ENCODE results near the gene UNC5C.

The UNC5C gene

GRCh38 chr4:95548738-95549245 is at the start of gene UNC5C:
UNC5C (minus strand) TSS chr4:95548973.
- in situ Hi-C loops (cut with MboI; ENCODE audit: low sequenced_read_pairs), result no loop called here

- in situ Hi-C loops (cut with MboI; ENCODE audit: low sequenced_read_pairs), result no loop called here
Observed at GRCh38 chr4:95596676-95597075, 47.9 kb upstream of the UNC5C start.

DNA sequence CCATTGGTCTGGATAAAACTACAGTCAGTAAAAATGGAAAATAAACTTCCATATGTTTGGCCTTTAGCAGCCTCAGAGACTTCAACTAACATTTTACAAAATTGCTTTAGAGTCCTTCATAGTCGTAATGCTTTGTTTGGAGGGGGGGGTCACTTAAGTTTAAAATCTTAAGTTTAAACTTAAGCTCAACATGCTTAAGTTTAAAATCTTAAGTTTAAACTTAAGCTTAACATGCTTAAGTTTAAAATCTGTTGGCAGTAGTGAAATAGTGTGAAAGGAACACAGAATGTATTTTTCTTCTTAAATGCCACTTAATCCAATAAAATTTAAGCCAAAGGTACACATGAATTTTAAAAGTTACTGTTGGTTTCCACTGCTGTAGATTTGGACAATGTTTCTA is 45.9 kb upstream of the UNC5C start:
- in situ Hi-C loops (cut with MboI; ENCODE audit: low sequenced_read_pairs), result no loop called here

GRCh38 chr4:95594013-95594412 is 45.2 kb upstream of the UNC5C start:
- in situ Hi-C loops (cut with MboI; ENCODE audit: low sequenced_read_pairs), result no loop called here

DNA sequence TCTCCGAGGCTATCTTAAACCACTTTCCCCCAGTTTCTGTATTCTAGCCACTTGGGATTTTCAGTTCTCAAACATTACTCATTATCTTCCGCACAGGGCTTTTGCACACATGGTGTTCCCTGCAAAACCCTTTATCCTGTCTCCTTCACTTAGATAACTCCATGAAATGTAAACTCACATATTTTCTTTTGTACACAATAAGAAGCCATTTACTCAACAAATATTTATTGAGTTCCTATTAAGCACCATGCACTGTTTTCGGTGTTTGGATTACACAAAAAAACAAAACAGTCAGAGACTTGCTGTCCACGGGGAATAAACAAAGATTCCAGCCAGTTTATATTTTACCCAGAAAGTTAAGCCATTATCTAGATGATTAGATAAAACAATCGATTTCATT is 42.5 kb upstream of the UNC5C start:
- in situ Hi-C loops (cut with MboI; ENCODE audit: low sequenced_read_pairs), result no loop called here

DNA sequence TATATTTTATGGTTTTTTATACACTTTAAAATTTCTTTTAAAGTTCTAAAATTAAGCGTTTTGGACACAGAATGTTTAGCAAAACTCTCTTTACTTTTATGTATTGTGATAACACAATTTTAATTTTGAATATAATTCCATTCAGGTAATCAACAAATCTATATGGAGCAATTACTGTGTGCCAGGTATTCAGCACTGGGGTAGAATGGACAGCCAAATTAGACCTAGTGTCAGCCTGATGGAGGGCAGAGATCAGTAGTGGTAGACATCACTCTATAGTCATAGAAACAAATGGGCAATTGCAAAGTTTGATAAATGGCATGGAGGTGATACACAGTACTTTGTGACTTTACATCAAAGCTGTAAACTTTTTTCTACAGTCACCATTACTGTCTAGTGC is 41.8 kb upstream of the UNC5C start:
- in situ Hi-C loops (cut with MboI; ENCODE audit: low sequenced_read_pairs), result no loop called here

DNA sequence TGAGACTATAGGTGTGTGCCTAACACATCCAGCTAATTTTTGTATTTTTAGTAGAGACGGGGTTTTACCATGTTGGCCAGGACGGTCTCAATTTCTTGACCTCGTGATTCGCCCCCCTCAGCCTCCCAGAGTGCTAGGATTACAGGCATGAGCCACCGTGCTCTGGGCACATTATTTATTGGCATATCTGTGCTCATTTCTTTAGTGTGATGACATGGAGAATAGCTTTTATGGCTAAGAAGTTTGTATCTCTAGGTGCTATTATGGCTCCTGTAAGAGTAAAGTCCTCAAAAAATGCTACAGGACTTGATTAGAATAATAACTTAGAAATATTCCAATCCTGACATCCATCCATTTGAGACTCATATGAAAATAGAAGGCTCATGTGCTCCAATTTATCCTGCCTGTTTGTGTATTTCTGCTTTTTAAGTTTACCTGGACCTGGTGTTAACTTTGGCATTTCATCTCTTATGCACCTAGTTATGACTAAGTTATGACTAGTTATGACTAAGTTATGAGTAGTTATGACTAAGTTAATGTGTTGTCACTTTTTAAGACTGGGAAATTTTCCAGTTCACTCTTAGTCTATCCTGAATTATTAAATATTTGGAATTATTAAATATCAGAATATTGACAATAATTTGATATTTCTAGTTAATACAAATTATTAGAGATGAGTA is 36.4 kb upstream of the UNC5C start:
- in situ Hi-C loops (cut with MboI; ENCODE audit: low sequenced_read_pairs), result no loop called here

DNA sequence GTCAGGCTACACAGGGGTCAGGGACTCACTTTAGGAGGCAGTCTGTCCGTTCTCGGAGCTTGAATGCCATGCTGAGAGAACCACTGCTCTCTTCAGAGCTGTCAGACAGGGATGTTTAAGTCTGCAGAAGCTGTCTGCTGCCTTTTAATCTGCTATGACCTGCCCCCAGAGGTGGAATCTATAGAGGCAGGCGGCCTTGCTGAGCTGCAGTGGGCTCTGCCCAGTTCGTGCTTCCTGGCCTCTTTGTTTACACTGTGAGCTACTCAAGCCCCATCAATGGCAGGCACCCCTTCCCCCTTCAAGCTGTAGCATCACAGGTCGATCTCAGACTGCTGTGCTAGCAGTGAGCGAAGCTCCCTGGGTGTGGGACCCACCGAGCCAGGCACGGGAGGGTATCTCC is 31.5 kb upstream of the UNC5C start:
- in situ Hi-C loops (cut with MboI; ENCODE audit: low sequenced_read_pairs), result no loop called here

GRCh38 chr4:95572304-95572991 is 23.7 kb upstream of the UNC5C start:
- in situ Hi-C loops (cut with MboI; ENCODE audit: low sequenced_read_pairs), result no loop called here

- in situ Hi-C loops (cut with MboI; ENCODE audit: low sequenced_read_pairs), result no loop called here
Observed at GRCh38 chr4:95571577-95571976, 22.8 kb upstream of the UNC5C start.

DNA sequence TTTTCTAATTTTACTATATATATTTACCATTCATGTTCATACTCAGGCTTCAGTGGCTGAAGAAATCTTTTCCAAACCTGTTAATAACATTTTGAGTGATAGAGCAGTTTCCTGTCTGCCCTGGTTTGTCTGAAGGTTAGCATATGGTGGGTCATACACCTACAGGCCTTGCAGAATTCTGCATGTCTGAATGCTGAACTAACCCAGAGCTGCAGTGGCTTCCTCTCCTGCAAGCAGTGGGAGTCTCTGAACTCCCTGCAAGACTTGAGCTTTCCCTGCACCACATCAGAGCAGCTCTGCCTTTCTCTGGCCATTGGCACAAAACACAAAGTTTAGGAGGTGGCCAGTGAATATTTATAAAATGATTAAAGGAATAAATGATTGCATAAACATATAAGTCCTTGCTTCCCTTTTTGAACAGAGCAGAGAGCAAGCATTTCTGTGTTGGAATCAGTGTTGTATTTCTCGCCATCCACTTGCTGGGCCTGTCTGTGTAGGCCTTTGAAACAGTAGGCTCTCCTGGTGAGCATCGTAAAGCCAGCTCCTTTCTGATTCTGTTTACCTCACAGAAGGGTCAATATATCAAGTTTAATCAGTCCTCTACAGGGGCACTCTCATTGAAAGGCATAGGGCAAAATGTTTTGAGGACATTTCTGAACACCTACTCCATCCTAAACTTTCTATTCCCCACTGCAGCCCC is 15.0 kb upstream of the UNC5C start:
- in situ Hi-C loops (cut with MboI; ENCODE audit: low sequenced_read_pairs), result no loop called here

- in situ Hi-C loops (cut with MboI; ENCODE audit: low sequenced_read_pairs), result no loop called here
Observed at GRCh38 chr4:95560774-95561173, 12.0 kb upstream of the UNC5C start.

- in situ Hi-C loops (cut with MboI; ENCODE audit: low sequenced_read_pairs), result no loop called here
Observed at GRCh38 chr4:95556207-95556859, 7.6 kb upstream of the UNC5C start.

DNA sequence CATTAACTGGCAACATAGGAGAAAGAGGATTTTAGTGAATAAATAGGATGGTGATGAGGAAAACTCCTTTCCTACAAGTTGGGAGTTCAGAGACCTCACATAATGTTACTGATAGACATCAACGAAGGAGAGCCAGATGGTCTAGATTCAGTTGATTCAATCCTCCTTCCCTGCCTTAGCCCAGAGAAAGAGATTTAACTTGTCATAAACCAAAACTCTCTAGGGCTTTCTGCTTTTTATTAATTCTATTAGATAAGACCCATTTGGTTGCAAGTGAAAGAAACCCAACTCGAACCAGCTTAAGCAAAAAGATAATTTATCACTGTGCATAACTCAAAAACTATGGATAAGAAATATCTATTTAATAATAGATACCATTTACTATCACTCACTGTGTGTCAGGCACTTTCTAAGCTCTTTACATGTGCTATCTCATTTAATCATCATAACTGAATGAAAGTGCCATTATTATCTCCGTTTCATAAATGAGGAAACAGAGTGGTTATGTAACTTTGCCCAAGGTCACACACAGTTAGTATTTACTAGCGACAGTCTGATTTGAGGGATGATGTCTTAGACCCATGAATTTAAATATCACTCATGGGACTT is 4.3 kb upstream of the UNC5C start:
- in situ Hi-C loops (cut with MboI; ENCODE audit: low sequenced_read_pairs), result no loop called here

GRCh38 chr4:95551653-95552052 is 2.9 kb upstream of the UNC5C start:
- in situ Hi-C loops (cut with MboI; ENCODE audit: low sequenced_read_pairs), result no loop called here

DNA sequence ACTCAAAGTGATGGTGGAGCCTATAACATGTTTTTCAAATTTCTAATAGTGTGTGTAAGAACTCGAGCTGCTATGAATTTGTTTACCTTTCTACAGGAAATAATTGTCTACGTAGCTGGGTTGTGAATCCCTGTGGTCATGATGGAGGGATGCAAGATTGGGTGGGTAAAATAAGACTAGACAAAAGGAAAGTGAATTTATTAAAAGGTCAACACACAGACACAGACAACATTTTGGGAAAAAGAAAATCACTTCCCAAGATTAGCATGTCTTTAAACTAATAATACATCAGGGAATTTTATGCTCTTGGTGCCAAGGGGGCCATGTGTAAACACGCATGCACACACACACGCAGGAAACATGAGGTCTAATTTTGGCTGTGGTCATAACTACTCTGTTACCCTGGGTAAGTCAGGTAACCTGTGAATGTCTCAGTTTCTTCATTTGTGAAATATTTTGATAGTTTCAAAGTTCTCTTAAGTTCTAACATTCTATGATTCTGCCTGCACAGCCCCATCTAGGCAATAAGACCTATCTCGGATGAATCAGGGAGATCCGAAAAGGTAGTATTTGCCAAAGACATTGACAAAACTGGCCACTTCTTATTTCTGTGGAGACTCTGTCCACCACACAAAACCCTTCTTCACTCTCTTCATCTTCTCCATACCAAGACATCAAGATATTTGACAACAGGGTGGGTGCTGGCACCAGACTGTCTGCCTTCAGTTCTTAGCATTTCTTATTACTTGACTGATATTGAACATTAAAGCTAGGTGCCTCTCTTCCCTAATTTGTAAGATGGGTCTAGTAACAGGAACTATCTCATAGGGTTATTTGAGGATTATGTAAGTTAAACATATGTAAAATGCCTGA is 1.6 kb upstream of the UNC5C start:
- in situ Hi-C loops (cut with MboI; ENCODE audit: low sequenced_read_pairs), result no loop called here

- in situ Hi-C loops (cut with MboI; ENCODE audit: low sequenced_read_pairs), result no loop called here
Observed at GRCh38 chr4:95549246-95550114, 707 bp upstream of the UNC5C start.

- in situ Hi-C loops (cut with MboI; ENCODE audit: low sequenced_read_pairs), result no loop called here
Observed at GRCh38 chr4:95547715-95548471, 880 bp downstream of the UNC5C start.
